ENCODE measurements around the gene REPS2.
"Not testable (repeated sequence)": the region's sequence is repeated elsewhere in the genome, so short reads cannot be mapped to it uniquely, and the experiment has no call there.

REPS2 gene

GRCh38 chrX:16964976-16965375 is 18.5 kb downstream of the REPS2 start:
- not testable (repeated sequence) for DNase-seq

GRCh38 chrX:16966752-16967448 is 20.4 kb downstream of the REPS2 start:
- DNase-seq, result no peak

- DNase-seq, result not testable (repeated sequence)
Observed at GRCh38 chrX:16968753-16969152, 22.3 kb downstream of the REPS2 start.

DNA sequence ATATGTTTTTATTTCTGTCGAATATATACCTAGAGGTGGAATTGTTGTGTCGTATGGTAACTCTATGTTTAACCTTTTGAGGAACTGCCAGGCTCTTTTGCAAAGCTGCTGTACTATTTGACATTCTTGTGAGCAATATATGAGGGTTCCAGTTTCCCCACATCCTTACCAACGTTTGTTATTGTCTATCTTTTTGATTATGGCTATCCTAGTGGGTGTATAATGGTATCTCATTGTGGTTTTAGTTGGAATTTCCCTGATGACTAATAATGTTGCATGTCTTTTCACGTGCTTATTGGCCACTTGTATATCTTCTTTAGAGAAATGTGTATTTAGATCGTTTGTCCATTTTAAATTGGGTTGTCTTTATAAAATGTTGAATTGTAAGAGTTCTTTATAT is 24.5 kb downstream of the REPS2 start:
- DNase-seq, result no peak

GRCh38 chrX:16971694-16972093 is 25.2 kb downstream of the REPS2 start:
- no peak for DNase-seq

- no peak for DNase-seq
Observed at GRCh38 chrX:16975233-16975632, 28.8 kb downstream of the REPS2 start.

GRCh38 chrX:16977771-16978170 is 31.3 kb downstream of the REPS2 start:
- no peak for DNase-seq

DNA sequence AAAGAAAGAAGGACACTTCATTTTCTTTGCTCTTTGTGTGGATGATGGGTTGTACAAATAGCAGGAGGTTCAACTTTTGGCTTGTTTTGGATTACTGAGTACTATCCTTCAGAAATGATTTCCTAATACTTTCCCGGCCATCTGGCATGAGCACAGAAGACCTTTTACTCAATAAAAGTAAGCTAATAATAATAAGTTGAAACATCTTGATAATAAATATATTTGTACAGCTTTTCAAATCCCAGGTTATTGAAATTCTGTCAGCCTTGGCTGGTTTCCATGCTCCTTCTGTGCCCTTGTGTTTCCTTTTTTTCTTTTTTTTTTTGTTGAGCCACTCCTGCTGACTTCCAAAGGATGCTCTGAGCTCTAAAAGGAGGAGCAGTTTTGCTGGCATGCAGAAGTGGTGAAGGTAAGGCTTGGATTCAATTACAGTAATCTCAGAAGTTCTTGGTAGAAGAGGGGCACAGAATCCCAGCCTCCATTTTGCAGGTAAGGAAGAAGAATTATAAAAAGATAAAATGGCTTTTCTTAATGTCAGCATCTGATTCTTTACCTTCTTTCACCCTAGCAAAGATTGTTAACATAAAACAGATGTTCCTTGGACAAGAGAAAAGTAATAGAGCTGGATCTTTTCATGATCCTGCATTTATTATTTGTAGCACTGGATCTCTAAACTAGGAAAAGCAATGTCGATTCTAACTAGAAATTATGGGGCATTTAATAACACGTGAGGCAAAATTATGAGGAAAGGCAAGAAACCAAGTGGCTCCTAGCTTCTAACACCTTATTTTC is 31.9 kb downstream of the REPS2 start:
- DNase-seq, result no peak

GRCh38 chrX:16979226-16979625 is 32.8 kb downstream of the REPS2 start:
- no peak for DNase-seq

DNA sequence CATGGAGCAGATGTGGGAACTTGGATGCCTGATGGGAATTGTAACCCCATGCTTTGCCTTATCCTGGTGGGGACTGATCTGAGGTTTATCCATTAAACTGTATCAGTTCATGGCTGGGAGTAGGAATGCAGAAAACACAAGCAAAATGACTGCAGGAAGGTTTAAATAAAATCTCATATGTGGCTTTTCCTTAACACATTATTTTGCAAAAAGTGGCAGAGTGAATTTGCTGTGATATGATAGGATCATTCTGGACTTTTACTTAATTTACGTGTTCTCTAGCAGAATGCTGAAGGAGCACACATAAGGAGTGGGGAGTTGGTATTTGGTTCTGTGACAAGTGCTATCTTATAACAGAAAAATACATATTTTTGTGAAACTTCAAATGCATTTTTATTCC is 34.8 kb downstream of the REPS2 start:
- DNase-seq, result no peak

GRCh38 chrX:16981980-16982379 is 35.5 kb downstream of the REPS2 start:
- no peak for DNase-seq

GRCh38 chrX:16983051-16983450 is 36.6 kb downstream of the REPS2 start:
- DNase-seq, result no peak

- DNase-seq, result no peak
Observed at GRCh38 chrX:16985286-16985685, 38.8 kb downstream of the REPS2 start.

- no peak for DNase-seq
Observed at GRCh38 chrX:16986169-16986568, 39.7 kb downstream of the REPS2 start.

DNA sequence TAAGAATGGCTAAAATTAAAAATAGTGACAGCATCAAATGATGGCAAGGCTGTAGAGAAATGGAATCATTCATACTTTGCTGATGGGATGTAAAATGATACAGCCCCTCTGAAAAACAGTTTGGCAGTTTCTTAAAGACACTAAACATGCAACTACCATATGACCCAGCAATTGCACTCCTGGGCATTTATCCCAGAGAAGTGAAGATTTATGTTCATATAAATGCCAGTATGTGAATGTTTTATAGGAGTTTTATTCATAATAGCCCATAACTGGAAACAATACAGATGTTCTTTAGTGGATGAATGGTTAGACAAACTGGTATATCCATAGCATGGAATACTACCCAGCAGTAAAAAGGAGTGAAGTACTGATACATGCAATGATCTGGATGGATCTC is 43.3 kb downstream of the REPS2 start:
- no peak for DNase-seq

DNA sequence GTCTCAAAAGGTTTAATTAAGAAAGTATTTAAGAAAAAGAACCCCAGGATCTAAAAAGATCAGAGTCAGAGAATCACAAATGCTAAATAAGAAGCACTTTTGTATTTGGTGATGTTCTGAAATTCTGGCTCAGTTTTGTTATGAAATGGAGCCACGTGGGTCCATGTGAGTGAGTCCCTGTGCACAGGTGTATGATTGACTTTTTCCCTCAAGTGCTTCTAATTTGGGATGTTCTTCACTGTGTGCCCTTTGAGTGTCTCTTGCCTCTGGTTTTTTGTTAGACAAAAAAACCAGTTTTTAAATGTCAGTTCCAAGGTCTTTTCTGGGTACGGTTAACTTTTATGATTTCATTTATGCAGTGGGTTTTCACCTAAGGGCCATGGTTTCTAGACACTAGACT is 44.4 kb downstream of the REPS2 start:
- no peak for DNase-seq

- DNase-seq, result no peak
Observed at GRCh38 chrX:16992445-16992844, 46.0 kb downstream of the REPS2 start.

DNA sequence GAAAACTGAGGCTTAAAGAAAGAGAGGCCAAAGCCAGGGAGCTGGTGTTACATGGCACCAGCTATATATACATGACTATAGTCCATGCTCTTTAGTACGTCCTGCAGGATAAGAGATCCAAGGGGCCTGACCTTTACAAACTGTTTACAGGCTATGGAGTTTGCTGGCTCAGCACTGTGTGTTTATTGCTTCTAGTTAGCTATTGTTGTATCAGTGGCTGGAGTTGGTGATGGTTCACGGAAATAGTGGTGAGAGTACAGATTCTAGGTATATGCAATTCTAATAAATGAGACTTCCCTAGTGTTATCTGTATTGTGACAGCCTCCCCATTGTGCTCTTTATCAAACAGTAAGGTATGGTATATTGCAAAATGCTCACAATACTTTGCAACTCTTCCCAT is 46.5 kb downstream of the REPS2 start:
- DNase-seq, result no peak

DNA sequence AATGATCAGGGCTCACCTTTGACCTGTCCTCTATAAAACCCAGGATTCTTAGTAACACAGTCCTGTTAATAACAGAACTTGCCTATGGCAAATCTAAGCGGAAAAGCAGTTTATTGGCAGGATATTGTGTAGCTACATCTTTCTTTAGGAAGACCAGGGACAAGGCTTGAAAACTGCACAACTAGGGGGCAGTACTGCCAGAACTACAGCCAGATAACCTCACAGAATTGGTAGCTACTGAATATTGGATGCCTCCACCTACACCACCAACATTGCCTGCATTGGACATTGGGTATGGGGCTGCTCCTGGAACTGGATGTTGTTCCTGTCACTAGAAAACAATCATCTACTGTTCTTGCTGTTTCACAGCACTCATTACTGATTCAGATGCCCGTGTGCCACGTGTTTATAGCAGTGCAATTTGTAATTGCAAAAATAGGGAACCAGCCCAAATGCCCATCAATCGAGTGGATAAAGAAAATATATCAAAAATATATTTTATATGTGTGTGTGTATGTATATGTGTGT is 47.4 kb downstream of the REPS2 start:
- no peak for DNase-seq

DNA sequence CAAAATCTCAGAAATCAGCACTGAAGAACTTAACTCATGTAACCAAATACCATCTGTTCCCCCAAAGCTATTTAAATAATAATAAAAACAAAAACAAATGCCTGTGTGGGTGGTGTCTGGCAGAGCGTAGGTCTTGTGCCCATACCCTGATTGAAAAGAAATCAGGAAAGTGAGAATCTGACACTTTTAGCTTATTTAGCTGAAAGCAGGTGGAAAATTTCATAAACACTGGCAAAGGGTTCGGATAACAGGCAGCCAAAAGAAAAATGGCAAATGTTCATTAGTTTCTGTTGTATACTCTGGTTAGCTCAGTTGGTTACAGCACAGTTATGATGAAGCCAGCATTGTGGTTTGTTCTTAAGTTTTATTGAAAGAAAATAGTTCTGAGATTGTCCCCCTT is 48.3 kb downstream of the REPS2 start:
- DNase-seq, result no peak

GRCh38 chrX:16997313-16997712 is 50.9 kb downstream of the REPS2 start:
- DNase-seq, result no peak

DNA sequence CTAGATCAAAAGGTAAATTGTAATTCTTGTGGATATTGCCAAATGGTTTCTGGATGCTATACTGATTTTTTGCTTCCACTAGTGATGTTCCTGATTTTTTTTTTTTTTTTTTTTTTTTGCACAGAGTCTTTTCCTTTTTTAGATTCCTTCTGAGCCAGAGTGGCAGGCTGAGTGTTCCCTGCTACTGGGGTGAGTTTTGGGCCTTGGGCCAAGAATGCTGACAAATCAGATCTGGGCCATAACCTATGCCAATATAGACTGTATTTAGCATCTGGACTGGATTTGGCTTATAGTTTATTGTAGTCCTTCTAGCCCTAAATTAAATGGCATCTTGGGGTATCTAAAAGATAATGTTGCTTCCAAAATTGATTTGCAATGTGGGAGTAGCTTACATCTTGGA is 52.8 kb downstream of the REPS2 start:
- no peak for DNase-seq

- DNase-seq, result no peak
Observed at GRCh38 chrX:17000751-17001150, 54.3 kb downstream of the REPS2 start.

- no peak for DNase-seq
Observed at GRCh38 chrX:17005712-17006368, 59.4 kb downstream of the REPS2 start.

All from stimulated activated CD4-positive, alpha-beta T cell treated with anti-CD3 and anti-CD28 coated beads, Interleukin-2, amount 100 ng/mL, for 24 hours (primary cell).